NCI-H345 treated with DMSO at 0.1 percent for 48 hours (cell line): ENCODE results near the gene WASF3.

ENCODE experiments used
- DNase-seq: peaks from one replicate; lab custom pipeline; 2025; ENCODE audit not compliant: unreplicated experiment; lab: John Stamatoyannopoulos, UW

The WASF3 gene

GRCh38 chr13:26679411-26680122 lies 122.1 kb downstream of the WASF3 start:
- DNase-seq: no peak

- DNase-seq: no peak
These were observed 122.6 kb downstream of the WASF3 start for GRCh38 chr13:26680123-26680450.

GRCh38 chr13:26680572-26680971 lies 123.1 kb downstream of the WASF3 start:
- no peak for DNase-seq

GRCh38 chr13:26681036-26681435 lies 123.6 kb downstream of the WASF3 start:
- DNase-seq: no peak

GRCh38 chr13:26682606-26683005 lies 125.1 kb downstream of the WASF3 start:
- DNase-seq: no peak

GRCh38 chr13:26685606-26686005 lies 128.1 kb downstream of the WASF3 start:
- DNase-seq: no peak

GRCh38 chr13:26686285-26686684 lies 128.8 kb downstream of the WASF3 start:
- DNase-seq: no peak

GRCh38 chr13:26688286-26688685 lies 130.8 kb downstream of the WASF3 start:
- DNase-seq: no peak

- no peak for DNase-seq
These were observed 131.5 kb downstream of the WASF3 start for GRCh38 chr13:26688980-26689379.

- no peak for DNase-seq
These were observed 136.4 kb downstream of the WASF3 start for GRCh38 chr13:26693749-26694463.

GRCh38 chr13:26694609-26695359 lies 137.3 kb downstream of the WASF3 start:
- no peak for DNase-seq

GRCh38 chr13:26695360-26695705 lies 137.8 kb downstream of the WASF3 start:
- no peak for DNase-seq

- no peak for DNase-seq
These were observed 138.4 kb downstream of the WASF3 start for GRCh38 chr13:26695891-26696311.

GRCh38 chr13:26697069-26697955 lies 139.8 kb downstream of the WASF3 start:
- no peak for DNase-seq

GRCh38 chr13:26698392-26699196 lies 141.1 kb downstream of the WASF3 start:
- peak; percentile 56 for DNase-seq

GRCh38 chr13:26699197-26699490 lies 141.7 kb downstream of the WASF3 start:
- DNase-seq: no peak

GRCh38 chr13:26705536-26705935 lies 148.1 kb downstream of the WASF3 start:
- no peak for DNase-seq

GRCh38 chr13:26706381-26706780 lies 148.9 kb downstream of the WASF3 start:
- no peak for DNase-seq

GRCh38 chr13:26707122-26708006 lies 149.9 kb downstream of the WASF3 start:
- peak; percentile 5 for DNase-seq

GRCh38 chr13:26708007-26708297 lies 150.5 kb downstream of the WASF3 start:
- DNase-seq: no peak
